Stimulated activated CD4-positive, alpha-beta T cell treated with anti-CD3 and anti-CD28 coated beads, Interleukin-4, amount 100 ng/mL, for 4 hours (primary cell): ENCODE data around the gene PHF21B.

ENCODE experiments used
- DNase-seq, 2 experiments: peaks; one replicate each; pipeline ENCODE4 v3.0.0-alpha.2; 2020

The PHF21B gene

DNA sequence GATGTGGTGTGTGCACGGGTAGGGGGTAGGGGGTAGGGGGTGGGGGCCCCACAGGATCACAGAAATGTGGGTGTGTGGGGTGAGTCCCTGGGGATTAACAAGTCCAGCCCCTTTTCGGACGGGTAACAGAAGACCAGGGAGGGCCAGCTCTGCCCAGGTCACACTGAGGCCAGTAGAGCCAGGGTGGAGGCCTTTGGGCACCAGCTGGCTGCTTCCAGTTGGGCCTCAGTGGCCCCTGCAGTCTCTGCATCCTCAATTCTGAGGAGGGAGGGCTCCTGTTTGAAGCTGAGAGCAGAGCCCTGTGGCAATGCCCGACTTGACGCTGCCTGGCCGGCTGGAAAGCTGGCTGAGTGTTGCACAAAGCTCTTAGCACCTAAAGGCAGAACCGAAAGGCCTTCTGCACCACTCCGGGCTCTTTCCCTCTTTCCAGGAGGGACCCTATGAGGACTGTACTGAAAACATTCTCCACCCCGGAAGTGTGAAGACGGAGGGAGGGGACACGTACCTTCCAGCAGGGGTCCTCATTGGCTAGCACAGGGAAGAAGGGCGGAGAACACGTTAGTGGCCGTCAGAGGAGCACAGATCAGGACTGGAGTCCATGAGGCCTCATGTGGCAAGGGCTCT, 120.4 kb downstream of the PHF21B start:
- DNase-seq, result no peak

DNA sequence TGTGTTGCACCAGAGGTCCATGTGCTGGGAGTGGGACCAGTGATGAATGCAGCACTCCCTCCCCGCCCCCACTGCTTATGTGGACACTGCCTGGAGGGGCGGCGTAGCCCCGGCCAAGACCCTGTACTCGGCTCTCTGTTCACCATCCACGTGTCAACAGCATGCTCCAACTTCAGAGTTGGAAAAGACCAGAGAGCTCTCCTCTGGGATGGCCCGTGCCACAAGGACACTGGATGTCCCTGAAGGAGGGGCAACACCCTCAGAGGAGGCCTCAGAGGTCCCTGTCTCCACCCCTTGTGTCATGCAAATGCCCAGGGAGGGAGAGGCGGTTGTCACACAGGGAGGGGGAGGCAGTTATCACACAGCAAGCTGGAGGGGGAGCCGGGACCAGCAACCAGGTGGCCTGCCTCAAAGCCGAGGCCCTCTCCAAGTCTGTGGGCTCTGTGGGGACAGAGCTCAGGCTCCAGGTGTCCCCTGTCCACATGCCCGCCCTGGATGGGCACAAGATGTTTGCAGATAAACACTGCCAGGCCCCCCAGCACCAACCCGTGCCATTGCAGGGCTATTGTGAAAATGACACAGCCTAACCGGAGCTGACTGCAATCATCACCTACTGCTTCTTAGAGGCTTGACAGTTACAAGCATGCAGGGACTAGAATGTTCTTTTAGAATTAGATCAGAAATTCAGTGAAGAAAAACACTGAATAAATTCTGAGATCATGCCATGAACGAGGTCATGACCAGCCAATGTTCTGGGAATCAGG, 121.1 kb downstream of the PHF21B start:
- no peak for DNase-seq

DNA sequence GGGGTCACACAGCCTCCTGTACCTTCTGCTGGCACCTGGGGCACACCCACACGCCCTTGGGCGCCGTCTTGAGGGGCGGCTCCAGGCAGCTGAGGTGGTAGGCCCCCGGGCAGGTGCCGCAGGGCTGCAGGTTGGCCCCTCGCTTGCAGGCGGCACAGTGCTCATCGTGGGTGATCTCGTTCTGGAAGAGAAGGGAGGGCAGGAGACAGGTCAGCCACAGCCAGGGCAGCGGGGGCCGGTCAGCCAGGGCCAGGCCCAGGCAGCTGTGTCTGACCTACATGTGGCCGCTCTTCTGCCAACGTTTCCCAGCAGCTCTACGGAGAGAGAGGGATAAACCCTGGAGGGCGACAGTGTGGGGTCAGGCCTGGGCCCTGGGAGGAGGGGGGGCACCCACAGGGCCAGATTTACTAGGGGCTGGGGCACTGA, 121.9 kb downstream of the PHF21B start:
- DNase-seq, result no peak

DNA sequence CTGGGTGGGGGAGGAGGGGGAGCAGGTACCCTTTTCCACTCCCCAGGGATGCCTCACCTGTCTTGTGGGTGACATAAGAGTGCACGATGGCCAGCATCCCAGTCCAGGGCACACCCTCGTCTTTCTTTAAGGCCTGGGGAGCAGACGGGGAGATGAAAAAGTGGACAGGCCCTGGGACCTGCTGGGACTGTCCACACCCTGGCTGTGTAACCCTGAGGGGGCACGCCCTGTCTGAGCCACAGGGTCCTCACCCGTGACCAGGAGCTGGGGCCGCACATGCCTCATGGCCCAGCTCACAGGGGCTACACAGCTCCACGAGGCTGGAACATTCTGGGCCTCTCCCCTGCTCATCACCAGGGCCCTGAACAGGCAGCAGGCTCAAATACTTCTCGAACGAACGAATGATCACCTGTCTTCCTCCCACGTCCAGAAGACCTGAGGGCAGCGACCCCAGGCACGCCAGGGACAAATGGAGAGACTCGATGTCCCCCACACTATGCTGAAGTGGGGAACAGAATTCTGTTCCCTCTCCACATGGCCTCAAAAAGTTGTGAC, 123.9 kb downstream of the PHF21B start:
- DNase-seq, result no peak

DNA sequence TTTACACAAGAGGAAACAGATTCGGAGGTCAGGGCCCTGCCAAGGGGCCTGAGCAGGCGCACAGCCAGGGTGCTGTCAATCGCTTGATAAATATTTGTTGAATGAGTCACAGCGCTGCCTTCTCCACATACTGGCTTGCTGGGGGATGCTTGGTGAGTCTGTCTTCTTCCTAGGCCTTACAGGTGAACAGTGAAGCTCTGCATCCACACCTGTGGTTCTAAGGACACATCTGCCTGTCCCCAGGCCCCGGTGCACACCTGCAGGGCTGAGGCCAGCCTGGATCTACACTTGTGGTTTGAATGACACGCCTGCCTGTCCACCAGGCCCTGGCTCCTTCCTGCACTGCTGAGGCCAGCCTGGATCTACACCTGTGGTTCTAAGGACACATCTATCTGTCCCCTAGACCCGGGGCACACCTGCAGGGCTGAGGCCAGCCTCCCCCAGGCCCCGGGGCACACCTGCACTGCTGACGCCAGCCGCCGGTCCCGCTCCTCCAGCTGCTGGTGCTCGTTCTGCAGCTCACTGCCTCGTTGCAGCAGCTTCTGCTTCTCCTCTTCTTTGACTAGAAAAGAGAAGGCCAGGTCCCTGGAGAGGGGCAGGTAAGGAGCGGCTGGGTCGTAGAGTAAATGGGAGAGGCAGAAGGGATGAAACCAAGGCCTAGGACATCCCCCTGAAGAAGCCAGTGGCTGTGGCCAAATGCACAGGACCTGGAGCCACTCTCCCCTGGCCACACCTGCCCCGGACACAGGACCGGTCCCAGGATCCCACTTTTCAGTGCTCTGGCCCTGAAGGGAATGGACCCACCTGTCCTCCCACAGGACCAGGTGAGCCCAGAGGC, 124.6 kb downstream of the PHF21B start:
- no peak for DNase-seq

DNA sequence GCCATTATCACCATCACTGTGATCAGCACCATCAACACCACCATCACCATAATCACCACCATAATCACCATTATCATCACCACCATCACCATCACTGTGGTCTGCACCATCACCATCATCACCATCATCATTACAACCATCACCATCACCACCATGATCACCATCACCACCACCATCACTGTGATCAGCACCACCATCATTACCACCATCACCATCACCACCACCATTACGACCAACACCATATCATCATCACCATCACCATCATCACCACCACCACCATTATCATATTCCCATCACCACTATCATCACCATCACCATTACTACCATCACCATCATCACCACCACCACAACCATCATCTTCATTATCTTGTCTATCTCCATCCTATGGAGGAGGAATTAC, 125.2 kb downstream of the PHF21B start:
- DNase-seq, result no peak

DNA sequence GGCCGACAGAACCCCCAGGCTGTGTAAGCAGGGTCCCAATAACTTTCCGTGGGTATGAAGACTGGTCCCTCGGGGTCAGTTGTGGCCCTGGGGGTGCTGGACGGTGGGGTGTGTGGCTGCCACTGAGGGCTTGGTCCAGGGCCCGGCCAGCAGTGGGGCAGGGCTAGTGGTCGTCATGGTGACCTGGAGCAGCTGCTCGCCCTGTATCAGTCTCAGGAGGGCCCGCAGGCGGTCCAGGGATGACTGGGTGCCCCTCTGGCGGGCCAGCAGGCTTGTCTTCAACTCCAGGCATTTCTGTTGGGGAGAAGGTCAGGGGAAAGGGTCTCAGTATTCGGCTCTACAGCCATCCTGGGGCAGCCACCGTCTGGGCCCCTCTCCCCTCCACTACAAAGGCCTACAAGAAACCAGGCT, 126.8 kb downstream of the PHF21B start:
- no peak for DNase-seq

DNA sequence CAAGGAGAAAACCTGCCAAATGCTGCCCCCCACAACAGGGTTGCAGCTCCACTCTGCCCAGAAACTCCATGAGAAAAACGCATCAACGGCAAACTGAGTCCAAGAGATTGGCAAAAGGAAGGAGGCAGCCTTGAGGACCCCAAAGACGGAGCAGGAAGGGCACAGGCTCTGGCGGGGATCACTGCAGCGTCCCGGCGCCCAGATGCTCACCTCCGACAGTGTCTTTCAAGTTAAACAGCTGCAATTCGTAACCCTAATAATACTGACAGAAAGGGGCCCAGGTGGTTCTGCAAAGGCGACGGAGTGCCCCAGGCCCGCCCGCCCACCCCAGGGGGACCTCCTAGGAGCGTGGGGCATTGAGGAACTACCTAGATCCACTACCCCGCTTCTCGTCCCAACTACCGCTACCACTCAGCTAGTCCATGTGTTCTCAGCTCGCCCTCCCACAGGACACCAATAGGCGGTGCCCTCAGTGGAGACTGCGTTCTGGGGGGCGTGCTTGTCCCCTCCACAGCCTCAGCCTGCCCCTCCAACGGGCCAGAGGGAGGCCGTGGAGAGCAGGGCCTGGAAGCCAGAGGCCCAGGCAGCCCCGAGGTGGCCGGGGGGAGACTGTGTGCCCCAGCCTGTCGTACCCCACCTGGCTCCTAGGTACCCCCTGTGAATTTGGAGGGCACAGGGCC, 127.4 kb downstream of the PHF21B start:
- no peak for DNase-seq

DNA sequence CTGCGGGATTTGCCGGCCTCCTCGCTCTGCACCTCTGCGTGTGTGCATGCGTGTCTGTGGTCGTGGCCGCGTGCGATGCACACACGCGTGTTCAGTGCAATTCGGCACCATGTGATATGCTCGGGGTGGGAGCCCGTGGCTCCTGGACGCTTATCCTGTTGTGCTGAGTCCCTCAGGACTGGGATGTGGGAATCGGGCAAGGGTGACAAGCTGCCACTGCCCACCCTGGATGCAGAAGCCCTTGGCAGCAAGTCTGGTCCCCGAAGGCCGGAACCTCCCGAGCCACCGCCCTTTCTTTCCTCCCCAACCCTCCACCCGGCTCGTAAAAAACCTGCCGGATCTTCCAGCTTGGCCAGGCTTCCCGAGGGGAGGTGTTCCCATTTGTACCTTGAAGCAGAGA, 128.2 kb downstream of the PHF21B start:
- DNase-seq, result no peak

DNA sequence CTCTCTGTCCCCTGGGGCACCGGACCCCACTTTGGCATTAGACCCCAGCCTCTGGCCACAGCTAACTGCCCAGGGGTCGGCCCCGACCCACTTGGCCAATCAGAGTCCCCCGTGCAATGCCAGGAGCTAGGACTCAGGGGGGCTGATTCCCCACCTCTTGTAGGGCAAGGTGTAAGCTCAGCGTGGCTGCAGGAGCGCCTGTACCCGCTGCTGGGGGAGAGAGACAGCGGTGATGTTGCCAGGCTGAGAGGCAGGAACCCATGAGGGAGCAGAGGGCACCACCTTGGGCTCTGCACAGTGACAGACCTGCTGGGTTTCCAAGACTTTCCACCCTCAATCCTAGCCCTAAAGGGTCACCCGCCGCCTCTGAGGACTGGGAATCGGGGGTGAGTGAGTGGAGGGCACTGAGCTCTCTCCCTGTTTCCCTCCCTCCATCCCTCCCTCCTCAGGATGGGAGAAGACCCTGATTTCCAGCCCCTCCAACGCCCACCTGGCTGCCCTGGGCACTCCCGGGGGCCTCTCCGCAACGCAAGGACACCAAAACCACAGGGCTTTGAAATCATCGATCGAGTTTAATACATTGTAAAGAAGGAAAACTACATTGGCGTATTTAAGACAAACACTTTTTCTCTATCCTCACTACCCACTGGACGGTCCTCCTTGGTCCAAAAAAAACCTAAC, 129.1 kb downstream of the PHF21B start:
- DNase-seq, result no peak

DNA sequence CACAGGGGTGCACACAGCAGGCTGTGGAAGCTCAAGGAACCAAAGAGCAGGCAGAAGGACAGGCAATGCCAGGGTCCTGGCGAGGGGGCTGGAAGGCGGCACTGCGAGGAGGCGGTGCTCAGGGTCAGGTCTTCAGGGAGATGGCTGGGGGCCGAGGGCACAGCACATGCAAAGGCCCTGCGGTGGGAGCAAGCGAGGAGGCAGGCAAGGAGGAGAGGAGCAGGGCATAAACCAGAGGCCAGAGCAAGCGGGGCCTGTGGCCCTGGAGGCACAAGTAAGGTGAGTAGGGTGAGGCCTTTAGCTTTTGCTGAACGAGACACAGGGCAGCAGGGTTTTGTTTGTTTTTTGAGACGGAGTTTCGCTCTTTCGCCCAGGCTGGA, 130.5 kb downstream of the PHF21B start:
- DNase-seq, result no peak

DNA sequence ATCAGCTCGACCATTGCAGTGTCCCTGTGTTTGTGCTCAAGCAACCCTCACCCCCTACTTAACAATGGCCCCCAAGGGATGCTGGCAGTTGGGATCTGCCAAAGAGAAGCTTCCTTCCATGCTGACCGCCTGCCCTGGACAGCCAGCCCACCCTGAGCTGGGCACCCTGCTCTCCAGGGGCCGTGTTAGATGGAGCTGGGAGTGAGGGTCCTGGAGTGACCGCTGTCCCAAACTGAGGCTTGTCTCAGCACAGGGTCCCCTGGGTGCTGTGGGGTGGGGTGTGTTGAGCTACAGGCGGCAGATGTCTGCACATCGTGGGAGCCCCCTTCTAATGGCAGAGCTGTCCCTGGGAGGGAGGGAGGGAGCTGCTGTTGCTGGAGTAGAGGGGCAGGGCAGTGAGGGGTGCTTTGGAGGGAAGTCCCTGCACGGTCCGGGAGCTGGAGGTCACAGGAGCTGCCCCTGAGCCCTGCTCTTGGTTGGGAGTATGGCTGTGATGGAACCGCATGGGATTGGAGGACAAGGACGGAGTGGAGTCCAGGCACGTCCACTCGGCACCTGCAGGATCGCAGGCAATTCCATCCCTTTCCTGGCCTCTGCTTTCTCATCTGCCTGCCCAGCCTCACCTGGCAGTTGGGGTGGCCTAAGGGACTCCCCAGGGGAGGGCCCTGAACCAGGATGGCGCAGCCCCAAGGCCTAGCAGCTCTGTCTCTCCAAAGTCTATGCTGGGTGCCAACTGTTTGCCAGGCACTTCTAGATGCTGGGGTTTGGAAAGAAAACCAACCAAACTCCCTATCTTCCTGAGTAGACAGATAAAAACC, 131.1 kb downstream of the PHF21B start:
- no peak for DNase-seq

DNA sequence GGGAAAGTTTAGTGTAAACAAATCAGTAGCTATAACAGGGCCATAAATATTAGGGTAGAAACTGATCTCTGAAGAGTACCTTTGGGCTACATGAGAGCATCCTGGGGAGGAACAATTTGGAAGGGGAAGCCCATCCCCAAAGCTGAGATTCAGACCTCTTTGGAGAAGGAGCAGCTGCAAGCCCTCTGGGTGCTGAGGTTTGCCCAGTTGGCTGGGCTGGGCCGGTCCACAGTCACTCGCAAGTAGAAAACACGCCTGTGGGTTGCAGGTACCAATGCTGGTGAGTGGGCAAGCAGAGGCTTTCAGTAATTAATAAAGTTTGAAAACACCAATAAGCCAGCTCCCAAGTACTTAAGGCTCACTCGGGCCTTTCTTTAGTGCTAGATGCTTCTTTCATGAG, 132.9 kb downstream of the PHF21B start:
- no peak for DNase-seq

DNA sequence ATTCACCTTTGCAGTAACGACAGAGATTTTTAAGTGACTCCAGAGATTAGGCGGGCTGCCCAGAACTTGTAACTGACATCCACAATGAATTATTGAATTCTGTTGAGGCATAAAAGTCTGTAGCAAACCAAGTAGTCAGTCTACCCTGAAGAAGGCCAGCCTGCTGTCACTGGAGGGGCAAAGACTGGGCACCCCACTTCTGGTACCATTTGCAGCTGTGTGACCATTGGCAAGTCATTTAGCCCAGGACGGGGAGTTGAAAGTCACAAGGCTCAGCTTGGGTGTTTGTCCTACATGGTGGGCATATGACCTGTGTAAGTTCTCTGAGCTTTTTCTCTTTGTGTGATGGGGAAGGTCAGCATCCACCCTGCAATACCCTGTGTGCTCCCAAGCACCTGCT, 138.0 kb downstream of the PHF21B start:
- DNase-seq, result no peak

DNA sequence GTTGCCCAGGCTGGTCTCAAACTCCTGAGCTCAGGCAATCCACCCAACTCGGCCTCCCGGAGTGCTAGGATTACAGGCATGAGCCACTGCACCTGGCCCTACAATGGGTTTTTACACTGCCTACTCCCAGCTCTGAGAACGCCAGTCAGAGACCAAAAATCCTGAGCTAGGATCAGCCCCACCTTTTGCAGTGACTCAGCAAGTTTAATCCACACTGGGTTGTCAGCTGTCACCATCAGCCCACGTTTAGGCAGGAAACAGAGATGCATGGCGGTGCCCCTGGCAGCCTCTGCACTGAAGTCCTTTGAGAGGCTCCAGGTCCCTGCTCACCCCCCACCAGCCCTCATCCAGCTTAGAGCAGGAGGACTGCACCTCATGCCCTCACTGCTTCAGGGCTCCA, 139.8 kb downstream of the PHF21B start:
- DNase-seq, result no peak

DNA sequence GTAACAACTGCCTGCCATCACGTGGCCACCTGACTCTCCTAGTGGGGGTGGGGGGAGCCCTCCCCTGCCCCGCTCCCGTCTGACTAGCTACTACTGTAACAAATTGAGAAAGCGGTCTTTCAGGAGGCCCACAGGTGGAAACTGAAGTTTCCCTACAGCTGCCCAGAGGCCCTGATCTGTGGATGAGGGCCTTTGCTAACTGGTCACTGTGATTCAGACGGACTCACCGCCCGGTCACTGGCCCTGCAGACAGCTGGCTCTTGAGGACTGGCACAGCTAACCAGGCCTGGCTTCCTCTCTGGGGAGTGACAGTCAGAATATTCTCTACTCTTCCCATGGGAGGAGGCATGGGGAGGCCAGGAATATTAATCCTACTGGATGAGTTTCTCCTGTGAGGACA, 140.6 kb downstream of the PHF21B start:
- DNase-seq, result no peak

DNA sequence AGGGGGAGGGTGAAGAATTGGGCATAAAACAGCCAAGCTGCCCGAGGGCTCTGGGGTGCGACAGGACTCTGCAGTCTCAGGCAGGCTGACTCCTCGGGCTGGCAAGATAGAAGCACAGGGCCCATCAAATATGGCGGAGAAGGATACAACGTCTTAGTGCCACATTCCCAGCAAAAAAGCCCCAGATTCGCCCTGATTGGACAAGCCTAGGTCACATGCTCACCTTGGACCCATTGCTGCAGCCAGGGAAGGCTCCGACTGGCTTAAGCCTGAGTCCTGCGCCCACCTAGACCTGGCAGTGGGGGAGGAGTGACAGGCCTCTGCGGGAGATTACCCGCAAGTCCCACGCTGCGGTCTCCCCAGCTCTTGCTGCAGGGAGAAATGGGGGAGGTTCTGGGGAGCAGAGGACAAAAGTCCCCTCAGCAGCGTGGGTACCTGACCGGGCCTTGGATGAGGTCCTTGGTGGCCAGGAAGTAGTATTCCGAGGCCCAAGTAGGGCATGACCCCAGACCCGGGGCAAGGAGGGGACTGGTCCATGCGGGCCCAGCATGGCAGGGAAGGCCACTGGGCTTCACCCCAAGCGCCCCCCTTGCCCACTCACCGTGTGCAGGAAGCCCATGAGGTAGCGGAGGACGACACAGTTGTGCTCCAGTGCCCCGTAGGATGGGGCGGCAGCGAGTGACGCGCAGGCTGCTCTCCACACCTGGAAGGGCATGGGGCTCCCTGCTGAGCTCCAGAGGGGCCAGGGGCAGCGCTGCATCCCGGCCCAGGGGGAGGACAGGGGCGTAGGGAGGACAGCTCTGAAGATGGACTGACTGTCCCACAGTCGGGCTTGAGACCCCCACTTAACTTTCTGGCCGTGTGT, 144.4 kb downstream of the PHF21B start:
- no peak for DNase-seq

DNA sequence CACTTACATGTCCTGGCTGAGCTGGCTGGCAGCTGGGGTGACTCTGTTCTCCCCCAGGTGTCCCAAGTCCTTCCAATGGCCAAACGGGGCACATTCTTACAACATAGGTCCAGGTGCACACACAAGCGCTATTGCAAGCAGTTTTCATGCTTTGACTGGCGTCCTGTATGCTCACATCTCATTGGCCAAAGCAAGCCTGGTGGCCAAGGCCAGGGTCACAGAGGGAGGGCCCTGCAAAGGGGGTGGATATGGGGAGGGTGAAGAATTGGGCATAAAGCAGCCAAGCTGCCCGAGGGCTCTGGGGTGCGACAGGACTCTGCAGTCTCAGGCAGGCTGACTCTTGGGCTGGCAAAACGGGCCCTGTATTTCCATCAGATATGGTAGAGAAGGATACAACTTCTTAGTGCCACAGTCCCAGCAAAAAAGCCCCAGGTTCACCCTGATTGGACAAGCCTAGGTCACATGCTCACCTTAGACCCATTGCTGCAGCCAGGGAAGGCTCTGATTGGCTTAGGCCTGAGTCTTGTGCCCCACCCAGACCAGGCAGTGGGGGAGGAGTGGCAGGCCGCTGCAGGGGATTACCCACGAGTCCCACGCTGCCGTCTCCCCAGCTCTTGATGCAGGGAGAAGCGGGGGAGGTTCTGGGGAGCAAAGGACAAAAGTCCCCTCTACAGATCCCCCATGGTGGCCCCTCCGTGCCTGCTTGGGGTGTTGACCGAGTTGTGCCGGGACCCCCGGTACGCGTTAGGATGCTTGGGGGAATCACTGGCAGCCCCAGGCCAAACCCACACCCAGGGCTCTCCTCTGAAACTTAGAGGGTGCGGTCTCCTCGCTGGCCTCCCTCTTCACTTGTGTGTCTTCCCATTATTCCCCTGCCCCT, 146.6 kb downstream of the PHF21B start:
- no peak for DNase-seq

DNA sequence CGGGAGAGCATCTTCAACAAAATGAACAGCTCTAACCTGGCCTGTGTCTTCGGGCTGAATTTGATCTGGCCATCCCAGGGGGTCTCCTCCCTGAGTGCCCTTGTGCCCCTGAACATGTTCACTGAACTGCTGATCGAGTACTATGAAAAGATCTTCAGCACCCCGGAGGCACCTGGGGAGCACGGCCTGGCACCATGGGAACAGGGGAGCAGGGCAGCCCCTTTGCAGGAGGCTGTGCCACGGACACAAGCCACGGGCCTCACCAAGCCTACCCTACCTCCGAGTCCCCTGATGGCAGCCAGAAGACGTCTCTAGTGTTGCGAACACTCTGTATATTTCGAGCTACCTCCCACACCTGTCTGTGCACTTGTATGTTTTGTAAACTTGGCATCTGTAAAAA, 147.5 kb downstream of the PHF21B start:
- no peak for DNase-seq
